Measurements from ENCODE around the gene CD4.

CD4 gene

DNA sequence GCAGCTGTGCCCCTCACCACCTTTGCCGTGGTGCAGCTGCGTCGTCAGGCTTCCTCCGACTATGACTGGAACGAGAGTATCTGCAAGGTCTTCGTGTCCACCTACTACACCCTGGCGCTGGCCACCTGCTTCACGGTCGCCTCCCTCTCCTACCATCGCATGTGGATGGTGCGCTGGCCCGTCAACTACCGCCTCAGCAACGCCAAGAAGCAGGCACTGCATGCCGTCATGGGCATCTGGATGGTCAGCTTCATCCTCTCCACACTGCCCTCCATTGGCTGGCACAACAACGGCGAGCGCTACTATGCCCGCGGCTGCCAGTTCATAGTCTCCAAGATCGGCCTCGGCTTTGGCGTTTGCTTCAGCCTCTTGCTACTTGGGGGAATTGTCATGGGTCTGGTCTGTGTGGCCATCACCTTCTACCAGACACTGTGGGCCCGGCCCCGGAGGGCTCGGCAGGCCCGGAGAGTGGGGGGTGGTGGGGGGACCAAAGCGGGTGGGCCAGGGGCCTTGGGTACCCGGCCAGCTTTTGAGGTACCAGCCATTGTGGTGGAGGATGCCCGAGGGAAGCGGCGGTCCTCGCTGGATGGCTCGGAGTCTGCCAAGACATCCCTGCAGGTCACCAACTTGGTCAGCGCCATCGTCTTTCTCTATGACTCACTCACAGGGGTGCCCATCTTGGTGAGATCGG is 34.9 kb downstream of the CD4 start:
- no peak for DNase-seq (ENCODE audit: low read depth, low spot score)
- no peak overlapping the region for H3K4me3 ChIP-seq (ENCODE audit: low read length)

DNA sequence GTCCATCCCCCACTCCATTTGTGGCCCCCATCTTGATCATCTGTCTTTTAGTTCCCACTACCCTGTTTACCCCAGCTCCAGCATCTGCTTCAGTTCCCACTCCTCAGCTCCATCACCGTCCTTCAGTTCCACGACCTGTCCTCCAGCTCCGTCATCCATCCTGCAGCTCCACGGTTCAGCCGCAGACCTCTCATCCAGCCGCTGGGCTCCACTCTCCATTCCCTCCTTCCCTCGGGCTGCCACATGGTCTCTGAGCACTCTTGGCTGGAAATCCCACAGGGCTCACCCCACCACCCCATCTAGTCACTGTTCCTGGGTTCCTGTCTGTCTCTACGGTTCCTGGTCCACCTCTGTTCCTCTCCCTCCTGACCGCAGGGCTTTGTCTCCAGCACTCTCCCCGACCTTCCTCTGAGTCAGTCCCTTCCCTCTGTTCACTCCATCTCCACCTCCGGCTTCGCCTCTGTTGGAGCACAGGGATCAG is 35.6 kb downstream of the CD4 start:
- no peak for DNase-seq (ENCODE audit: low read depth, low spot score)
- H3K4me3 ChIP-seq (ENCODE audit: low read length) = no peak overlapping the region

DNA sequence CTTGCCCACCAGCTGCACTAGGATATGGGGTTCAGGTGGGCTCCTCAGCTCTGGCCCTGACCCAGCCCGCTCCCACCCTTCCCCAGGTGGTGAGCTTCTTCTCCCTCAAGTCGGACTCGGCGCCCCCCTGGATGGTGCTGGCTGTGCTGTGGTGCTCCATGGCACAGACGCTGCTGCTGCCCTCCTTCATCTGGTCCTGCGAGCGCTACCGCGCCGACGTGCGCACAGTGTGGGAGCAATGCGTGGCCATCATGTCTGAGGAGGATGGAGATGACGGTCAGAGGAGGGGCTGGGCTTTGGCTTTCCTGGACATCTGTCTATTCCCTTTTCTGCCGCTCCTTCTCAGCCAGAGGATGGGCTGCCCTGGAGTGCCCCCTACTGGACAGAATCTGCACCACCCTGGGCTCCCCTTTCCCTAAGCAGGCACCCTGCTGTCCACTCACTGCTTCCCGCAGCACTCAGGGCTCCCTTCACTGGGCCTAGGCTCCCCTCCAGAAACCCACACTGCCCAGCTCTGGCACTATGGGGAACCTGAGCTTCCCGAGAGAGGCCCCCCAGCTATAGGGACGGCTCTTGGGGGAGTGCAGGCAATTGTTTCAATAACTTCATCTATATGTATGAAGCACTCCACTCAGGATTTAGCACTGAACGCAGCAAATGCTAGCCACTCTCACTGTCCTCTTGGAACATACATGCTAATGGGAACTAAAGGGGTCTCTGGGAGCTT is 36.2 kb downstream of the CD4 start:
- H3K4me3 ChIP-seq (ENCODE audit: low read length) = no peak overlapping the region
- peak; percentile 45 for DNase-seq (ENCODE audit: low read depth, low spot score)

DNA sequence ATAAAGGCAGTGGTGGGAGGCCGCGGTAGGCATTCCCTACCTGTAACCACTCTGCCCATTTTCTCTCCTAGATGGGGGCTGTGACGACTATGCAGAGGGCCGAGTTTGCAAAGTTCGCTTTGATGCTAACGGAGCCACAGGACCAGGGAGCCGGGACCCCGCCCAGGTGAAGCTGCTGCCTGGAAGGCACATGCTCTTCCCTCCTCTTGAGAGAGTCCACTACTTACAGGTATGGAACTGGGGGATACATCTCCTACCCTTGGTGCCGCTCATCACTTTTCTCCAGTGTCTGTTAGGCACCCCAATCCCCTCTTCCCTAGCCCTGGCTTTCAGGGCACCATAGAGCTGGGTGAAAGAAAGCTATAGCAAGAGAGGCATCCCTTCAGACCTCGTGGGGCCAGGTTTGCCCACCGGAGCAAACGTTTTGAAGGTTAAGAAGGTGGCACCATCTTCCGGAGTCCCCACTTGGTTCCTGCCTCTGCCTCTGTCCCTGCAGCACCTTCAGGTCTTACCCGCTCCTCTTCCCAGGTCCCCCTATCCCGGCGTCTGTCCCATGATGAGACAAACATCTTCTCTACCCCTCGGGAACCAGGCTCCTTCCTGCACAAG is 36.9 kb downstream of the CD4 start:
- no peak for DNase-seq (ENCODE audit: low read depth, low spot score)
- H3K4me3 ChIP-seq (ENCODE audit: low read length) = no peak overlapping the region

DNA sequence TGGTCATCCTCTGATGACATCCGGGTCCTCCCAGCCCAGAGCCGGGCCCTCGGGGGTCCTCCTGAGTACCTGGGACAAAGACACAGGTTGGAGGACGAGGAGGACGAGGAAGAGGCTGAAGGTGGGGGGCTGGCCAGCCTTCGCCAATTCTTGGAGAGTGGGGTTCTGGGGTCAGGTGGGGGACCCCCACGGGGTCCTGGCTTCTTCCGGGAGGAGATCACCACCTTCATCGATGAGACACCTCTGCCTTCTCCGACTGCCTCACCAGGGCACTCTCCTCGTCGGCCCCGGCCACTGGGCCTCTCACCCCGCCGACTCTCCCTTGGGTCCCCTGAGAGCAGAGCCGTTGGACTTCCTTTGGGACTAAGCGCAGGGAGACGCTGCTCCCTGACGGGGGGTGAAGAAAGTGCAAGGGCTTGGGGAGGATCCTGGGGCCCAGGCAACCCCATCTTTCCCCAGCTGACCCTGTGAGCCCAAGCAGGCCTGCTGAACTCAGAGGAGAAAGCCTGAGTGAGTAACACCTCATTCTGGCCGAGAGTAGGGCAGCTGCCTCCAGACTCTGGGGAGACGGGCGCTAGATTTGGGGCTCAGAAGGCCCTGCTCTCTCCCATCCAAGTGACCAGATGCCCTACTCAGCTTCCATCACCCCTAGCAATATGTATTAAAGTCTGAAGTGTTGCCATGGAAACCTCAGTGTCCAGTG is 37.6 kb downstream of the CD4 start:
- DNase-seq (ENCODE audit: low read depth, low spot score) = no peak
- no peak overlapping the region for H3K4me3 ChIP-seq (ENCODE audit: low read length)

DNA sequence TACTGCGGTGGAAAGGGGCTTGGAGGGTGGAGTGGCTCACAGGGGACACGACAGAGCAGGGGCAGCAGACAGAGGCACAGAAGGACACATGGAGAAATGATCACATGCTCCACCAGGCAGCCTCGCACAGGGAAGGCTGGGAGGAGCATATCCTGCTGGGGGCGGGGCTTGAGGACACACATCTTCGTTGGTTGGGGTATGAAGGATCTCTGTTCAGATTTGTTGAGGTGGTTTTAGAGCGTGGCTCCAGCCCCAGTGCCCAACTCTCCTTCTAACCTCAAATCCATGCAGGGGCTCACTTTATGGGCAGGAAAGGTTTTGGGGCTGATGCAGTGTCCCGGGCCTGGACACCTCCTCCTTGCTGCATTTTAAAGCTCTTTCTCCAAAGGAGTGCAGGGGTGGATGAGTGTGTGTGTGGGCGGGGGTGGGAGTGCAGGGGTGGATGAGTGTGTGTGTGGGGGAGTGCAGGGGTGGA is 38.1 kb downstream of the CD4 start:
- DNase-seq (ENCODE audit: low read depth, low spot score) = peak; percentile 66
- H3K4me3 ChIP-seq (ENCODE audit: low read length) = no peak overlapping the region

DNA sequence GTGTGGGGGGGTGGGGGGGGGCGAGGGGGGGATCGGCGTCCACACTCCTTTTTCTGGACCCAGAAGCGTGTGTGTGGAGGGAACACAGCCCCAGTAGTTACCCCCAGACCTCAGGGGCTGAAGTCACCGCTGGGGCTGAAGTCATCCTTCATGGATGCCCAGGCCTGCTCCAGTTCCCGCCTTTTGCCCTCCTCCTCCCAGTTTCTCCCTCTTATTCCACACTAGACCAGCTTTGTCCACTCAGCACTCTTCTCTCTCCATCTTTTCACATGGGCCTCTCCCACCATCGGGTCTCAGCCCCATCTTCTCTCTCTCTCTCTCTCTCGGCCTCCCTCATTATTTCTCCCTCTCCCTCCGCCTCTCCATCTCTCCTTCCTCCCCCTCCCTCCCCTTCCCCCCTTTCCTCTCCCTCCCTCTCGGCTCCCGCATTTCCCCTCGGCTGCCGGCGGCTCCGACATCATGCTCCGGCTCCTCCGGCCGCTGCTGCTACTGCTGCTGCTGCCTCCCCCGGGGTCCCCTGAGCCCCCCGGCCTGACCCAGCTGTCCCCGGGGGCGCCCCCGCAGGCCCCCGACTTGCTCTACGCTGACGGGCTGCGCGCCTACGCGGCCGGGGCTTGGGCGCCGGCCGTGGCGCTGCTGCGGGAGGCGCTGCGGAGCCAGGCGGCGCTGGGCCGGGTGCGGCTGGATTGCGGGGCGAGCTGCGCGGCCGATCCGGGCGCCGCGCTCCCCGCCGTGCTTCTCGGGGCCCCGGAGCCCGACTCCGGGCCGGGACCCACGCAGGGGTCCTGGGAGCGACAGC is 38.9 kb downstream of the CD4 start, which contains the start of gene P3H3:
Gene P3H3 (plus strand): TSS at position 426 of the 799 bp plus-strand sequence. CDS start 34 bp downstream, at position 460.
- H3K4me3 ChIP-seq (ENCODE audit: low read length) = peak within 1 kb of the TSS; percentile 79
- no peak for DNase-seq (ENCODE audit: low read depth, low spot score)

DNA sequence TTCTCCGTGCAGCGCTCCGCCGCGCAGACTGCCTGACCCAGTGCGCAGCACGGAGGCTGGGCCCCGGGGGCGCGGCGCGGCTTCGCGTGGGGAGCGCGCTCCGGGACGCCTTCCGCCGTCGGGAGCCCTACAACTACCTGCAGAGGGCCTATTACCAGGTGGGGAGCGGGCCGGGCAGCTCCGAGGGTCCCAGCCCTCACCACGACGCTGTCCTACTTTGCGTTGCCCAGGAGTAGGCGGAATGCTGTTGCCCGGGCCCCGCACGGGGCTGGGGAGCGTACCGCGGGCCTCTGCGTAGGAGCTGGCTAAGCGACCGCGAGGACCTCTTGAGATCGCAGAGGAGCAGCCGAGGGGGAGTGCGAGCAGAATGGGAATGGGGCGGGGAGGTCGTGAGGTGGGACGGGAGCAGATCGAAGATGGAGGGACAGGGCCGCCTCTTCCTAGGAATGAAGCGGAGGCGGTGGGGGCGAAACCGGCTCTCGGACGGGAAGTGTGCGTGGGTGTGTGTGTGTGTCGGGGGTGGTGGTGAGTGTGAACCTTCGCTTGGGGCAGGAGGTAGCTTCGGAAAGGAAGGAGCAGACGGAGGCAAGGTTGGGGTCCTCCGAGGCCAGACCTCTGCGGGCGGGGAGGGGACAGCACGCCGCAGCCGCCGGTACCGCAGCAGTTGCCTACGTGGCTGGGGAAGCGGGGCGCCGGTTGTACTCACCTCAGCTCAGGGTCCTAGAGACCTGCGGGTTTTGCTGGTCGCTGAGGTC is 39.6 kb downstream of the CD4 start:
- peak; percentile 32 for DNase-seq (ENCODE audit: low read depth, low spot score)
- H3K4me3 ChIP-seq (ENCODE audit: low read length) = peak overlapping the region; percentile 79

DNA sequence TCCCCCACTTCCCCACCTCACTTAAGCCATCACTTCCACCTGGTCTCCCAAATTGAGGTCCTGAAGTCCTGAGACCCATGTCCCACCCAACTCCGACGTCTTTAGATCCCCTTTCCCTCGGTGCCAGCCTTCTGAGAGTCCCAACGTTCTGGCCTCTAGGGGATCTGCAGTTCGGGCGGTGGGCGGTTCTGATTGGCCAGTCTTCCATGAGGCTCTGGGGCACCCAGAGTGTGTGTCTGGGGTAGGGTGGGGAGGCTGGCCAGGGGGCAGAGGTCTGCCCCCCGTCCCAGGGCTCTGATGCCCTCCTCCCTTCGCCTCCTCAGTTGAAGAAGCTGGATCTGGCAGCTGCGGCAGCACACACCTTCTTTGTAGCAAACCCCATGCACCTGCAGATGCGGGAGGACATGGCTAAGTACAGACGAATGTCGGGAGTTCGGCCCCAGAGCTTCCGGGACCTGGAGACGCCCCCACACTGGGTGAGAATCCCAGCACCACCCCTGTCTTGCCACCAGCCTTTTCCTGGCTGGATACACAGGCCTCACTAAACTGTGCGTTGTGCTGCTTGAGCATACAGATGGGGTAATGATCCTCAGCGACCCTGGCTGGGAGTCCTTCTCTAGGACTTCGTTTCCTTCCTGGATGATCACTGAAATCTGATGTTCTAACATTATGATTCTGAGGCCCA is 40.4 kb downstream of the CD4 start:
- peak overlapping the region; percentile 79 for H3K4me3 ChIP-seq (ENCODE audit: low read length)
- DNase-seq (ENCODE audit: low read depth, low spot score) = no peak

DNA sequence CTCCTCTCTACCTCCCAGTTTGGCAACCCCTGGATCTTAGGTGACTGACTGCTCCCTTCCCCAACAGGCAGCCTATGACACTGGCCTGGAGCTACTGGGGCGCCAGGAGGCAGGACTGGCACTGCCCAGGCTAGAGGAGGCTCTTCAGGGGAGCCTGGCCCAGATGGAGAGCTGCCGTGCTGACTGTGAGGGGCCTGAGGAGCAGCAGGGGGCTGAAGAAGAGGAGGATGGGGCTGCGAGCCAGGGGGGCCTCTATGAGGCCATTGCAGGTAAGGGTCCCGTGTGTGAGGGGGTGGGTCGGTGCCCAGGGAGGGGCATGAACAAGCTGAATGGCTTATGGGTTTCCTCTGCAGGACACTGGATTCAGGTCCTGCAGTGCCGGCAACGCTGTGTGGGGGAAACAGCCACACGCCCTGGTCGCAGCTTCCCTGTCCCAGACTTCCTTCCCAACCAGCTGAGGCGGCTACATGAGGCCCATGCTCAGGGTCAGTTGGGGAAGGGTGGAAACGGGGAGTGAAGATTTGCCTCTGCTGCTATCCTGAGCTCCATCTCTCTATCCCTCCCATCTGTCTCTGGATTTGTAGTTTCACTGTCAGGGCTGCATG is 41.1 kb downstream of the CD4 start:
- DNase-seq (ENCODE audit: low read depth, low spot score) = no peak
- no peak overlapping the region for H3K4me3 ChIP-seq (ENCODE audit: low read length)

DNA sequence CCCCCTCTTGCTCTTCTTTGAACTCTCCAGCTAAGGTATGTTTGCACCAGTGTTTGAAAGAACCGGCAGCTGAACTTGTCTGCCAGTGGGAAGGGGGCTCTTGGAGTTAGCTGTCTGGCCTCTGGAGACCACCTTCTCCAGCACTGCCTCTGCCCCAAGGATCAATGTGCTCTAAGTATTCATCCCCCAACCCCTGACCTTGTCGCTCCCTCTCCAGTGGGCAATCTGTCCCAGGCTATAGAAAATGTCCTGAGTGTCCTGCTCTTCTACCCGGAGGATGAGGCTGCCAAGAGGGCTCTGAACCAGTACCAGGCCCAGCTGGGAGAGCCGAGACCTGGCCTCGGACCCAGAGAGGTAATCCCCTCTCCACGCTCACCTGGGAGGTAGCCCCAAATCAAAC is 41.7 kb downstream of the CD4 start:
- DNase-seq (ENCODE audit: low read depth, low spot score) = no peak
- no peak overlapping the region for H3K4me3 ChIP-seq (ENCODE audit: low read length)

DNA sequence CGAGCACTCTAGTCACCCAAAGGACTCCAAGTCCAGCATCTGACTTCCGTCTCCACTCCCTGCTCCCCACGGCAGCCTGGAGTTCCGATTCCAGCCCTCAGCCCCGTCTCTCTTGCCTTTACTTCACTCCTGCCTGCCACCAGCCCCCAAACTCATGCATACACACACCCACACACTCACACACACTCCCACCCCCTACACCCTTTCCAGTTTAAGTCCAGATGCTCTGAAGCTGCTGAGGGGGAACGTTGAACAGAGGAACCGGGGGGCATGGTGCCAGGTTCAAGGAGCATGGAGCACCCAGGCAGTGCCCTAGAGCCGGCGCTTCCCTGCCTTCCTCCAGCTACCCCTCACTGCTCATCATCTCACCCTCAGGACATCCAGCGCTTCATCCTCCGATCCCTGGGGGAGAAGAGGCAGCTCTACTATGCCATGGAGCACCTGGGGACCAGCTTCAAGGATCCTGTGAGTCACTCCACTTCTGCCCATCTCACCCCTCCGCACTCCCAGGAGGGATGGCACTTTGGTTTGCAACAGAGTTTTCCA is 42.2 kb downstream of the CD4 start:
- H3K4me3 ChIP-seq (ENCODE audit: low read length) = no peak overlapping the region
- DNase-seq (ENCODE audit: low read depth, low spot score) = no peak

DNA sequence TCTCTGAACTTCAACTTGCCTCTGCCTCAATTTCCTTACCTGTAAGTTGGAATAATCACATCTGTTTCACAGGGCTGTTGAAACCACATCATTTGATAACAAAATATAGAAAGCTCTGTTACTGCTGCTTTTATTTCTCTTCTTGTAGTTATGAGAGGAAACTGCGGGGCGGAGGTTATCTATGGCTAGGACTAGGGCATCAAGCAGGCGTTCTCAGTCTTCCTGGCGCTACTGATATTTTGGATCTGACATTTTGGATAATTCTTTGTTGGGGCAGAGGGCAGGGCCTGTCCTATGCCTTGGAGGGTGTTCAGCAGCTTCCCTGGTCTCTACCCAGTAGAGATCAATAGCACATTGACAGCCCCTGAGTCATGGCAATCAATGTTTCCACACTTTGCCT is 42.8 kb downstream of the CD4 start:
- no peak overlapping the region for H3K4me3 ChIP-seq (ENCODE audit: low read length)
- no peak for DNase-seq (ENCODE audit: low read depth, low spot score)

DNA sequence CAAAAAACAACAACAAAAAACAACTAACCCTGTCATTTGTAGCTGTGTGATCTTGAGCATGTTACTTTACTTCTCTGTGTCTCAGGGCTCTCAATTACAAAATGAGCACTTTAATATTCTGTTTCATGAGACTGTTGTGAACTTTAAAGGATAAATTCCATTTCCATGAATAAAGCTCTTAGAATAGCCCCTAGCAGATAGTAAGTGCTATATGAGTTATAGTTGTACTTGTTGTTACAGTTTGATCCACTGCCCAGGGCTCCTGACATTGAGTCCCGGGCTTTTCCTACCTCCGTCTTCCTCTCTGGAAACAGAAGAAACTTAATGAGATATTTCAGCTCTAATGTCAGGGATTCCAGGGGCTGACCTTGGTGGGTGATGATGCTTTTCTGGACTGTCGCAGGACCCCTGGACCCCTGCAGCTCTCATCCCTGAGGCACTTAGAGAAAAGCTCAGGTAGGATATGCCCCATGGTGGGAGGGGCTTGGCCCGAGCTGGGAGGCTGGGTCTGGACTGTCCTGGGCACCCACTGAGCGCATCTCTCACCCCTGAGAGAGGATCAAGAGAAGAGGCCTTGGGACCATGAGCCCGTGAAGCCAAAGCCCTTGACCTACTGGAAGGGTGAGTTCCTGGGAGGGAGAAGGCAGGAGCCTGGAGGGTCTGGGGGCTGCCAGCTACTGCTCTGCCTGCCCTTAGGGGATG is 44.0 kb downstream of the CD4 start:
- DNase-seq (ENCODE audit: low read depth, low spot score) = no peak
- H3K4me3 ChIP-seq (ENCODE audit: low read length) = no peak overlapping the region

DNA sequence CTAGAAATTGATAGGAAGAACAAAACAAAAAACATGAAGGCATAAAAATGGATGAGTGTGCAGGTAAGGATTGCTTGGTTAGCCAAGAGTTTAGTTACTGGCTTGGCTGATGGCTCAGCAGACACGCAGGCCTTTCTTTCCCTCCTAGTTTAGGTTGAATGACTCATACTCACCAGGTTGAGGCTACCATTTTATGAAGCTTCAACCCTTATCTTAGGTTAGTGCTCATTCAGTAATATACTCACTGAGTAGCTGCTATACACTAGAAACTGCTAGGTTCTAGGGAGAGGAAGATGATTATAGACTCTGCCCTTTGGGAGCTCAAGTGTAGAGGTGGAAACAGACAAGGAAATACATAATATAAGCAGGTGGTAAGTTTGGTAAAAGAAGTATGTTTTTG is 44.9 kb downstream of the CD4 start:
- H3K4me3 ChIP-seq (ENCODE audit: low read length) = no peak overlapping the region
- no peak for DNase-seq (ENCODE audit: low read depth, low spot score)

DNA sequence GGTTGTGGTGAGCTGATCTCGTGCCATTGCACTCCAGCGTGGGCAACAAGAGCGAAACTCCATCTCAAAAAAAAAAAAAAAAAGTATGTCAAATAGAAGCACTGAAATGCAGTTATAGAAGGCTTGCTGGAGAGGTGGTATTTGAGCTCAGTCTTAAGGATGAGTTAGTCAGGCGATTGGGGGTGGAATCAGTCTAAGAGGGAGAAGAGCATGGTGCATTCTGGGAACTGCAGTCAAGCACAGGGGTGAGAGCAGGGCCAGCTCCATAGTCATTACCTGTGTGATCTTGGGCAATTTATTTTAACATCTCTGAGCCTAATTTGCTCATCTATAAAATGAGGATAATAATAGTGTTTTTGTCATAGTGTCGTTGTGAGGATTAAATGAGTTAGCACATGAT is 45.5 kb downstream of the CD4 start:
- DNase-seq (ENCODE audit: low read depth, low spot score) = no peak
- no peak overlapping the region for H3K4me3 ChIP-seq (ENCODE audit: low read length)

Measured in Jurkat, Clone E6-1 (cell line).